NCI-H2227 (cell line): ENCODE measurements around the gene SLC25A26.
"Not testable (repeated sequence)": the region's sequence is repeated elsewhere in the genome, so short reads cannot be mapped to it uniquely, and the experiment has no call there.

Experiments used
- DNase-seq: peaks from one replicate; lab custom pipeline; 2025; ENCODE audit not compliant: unreplicated experiment; lab: John Stamatoyannopoulos, UW

Gene SLC25A26

DNA sequence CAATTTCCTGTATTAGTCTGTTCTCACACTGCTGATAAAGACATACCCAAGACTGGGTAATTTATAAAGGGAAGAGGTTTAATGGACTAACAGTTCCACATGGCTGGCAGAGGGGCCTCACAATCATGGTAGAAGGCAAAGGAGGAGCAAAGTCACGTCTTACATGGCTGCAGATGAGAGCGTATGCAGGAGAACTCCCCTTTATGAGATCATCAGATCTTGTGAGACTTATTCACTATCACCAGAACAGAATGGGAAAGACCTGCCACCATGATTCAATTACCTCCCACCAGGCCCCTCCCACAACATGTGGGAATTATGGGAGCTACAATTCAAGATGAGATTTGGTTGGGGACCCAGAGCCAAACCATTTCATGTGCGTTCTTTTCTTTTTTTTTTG is 5.3 kb downstream of the SLC25A26 start:
- not testable (repeated sequence) for DNase-seq

DNA sequence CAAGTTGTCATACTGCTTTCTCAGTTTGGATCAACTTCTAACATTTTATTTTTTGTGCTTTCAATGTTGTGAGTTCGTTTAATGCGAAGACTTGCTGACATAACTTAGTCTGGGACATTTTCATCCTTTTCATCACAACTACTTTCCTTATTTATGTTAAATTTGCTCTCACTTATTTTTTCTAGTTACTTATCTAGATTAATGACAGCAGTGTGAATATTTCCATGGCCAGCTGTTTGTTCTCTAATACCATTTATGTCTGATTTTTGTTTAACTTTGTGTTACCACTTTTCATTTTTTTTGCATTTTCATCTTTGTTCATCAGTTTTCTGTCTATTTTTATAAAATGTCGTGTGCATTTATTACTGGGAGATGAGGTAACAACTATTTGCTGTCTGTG is 6.2 kb downstream of the SLC25A26 start:
- no peak for DNase-seq

DNA sequence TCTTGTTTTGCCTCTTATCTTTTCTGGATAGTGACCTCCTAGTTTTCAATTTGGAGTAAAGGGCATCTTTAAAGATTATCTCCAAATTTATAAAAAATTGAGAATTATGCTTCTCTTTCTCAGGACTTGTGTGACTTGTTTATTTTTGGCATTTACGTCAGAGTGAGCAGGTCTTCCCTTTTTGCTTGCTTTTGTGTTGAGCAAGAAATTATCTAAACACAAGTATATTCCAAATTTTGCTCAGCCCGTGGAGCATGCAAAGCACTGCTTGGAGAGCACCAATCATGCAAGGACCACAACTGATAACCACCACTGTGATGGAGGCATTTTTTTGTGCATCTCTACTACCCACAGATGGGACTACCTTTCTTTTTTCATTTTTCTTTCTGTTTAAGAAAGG is 7.1 kb downstream of the SLC25A26 start:
- DNase-seq = no peak

DNA sequence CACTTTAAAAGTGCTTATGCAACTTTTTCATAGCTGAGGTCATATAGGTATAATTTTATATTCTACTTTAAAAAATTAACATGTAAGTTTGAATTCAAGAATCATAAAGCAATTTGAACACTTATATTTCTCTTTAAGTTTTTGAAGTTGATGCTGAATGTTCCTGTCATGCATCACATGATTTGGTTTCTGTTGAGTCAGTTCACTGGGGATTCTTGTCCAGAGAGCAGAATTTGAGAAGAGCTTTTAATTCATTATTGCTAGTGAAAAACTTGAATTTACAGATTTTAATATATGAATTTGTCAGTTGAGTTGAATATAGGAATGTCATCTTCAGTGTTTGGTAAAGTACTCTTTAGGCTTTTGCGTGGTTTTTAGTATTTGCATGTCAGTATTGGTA is 7.9 kb downstream of the SLC25A26 start:
- DNase-seq = no peak

DNA sequence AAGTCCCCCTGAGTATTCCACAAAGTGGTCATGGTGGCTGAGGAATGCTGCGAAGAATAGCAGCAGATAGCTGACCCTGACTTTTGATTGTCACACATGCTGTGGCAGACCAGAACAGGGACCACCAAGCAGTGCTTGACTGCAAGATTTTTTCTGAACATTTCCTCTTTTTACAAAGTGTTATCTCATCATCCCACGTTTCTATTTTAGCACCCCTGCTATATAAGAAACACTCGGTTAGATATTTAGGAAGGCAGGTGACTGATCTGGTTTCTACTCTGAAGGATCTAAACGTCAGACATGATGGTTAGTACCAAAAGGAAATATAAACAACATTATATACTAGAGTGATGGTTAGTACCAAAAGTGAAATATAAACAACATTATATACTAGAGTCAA is 9.1 kb downstream of the SLC25A26 start:
- no peak for DNase-seq

DNA sequence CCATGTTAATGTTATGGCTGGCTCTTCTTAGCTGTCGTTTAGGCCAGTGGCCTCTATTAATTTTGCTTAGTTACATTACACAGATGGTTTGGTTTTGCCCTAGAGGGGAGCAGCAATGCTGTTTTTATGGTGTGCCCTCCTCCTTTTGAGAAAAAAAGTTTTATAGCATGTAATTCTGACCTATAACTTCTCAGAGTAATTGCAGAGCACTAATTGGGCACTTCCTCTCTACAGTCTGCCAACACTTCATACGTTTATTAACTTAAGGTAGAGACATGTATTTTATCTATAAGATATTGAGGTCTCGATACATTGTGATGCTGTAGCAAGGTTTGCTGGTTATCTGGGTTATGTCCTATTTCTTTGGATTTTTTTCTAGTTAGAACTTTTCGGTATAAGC is 12.2 kb downstream of the SLC25A26 start:
- DNase-seq = no peak

DNA sequence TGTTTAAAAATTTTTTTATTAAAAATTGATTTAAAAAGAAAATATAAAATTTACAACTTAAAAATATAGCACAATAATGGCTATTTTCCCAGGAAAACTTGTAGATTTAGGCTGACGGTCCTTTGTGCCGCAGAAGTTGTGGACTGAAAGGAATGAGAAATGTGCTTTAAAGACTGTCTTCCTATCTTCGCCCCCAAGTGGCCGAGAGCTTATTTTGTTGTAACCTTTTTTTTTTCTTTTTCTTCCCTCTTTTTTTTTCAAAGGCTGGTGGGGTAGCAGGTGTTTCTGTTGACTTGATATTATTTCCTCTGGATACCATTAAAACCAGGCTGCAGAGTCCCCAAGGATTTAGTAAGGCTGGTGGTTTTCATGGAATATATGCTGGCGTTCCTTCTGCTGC is 15.5 kb downstream of the SLC25A26 start:
- DNase-seq = peak; percentile 36

DNA sequence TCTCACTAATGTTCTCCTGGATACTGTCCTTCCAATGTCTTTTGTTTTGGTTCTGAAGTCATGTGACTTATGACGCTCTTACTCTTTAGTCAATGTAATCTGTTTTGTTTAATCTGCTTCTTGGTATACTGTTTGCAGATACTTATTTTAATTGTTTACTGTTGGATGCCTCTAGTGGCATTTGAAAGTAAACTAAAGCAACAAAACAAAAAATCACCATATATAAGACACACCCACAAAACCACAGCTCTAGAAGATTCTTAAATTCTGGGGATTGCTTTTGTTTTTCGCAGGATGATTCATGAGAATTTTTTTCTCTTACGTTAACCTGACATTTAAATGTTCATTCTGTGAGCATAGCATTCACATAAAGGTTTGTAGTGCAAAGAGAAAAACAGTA is 16.8 kb downstream of the SLC25A26 start:
- no peak for DNase-seq

DNA sequence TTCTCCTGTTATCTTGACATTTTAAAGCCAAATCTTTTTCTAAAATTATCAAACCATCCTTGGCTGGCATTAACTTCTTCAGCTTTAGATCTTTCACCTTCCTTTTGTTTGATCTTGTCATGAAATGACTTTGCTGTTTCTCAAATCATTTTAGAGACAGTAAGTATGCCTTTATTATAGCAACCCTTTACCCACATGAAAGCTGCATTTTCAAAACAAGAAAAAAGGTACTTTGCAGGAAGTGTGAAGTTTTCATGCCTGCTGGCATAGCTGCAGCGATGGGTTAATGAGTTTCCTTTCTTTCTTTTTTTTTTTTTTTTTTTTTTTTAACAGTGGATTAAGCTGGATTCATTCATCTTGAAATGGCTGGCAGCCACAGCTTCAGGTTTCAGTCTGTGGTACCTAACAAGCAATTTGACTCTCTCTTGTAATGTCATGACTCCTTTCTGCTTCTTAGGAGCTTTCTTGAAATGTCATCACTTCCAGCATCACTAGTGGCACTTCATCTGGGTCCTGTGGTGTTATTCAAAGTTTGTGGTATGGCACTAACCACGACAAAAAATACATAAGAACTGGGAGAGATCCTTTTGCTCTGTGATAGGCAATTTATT is 18.8 kb downstream of the SLC25A26 start:
- no peak for DNase-seq

DNA sequence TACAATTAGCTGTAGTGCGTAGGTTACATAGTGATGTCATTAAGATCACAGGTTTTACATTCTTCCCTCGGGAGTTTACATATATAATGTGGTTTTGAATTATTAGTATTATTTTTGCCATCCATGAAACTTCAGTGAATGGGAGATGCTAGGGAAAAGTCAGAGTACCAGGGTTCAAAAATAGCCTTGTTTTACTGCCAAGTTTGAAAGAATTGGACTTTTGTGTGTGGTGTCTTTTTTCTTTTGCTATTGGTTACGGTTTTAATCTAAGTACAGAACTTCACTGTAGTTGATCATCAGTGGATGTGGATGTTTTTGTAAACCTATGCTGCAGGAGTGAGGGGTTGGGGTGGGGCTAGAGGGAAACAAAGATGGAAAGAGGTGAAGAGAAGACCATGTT is 20.7 kb downstream of the SLC25A26 start:
- no peak for DNase-seq

DNA sequence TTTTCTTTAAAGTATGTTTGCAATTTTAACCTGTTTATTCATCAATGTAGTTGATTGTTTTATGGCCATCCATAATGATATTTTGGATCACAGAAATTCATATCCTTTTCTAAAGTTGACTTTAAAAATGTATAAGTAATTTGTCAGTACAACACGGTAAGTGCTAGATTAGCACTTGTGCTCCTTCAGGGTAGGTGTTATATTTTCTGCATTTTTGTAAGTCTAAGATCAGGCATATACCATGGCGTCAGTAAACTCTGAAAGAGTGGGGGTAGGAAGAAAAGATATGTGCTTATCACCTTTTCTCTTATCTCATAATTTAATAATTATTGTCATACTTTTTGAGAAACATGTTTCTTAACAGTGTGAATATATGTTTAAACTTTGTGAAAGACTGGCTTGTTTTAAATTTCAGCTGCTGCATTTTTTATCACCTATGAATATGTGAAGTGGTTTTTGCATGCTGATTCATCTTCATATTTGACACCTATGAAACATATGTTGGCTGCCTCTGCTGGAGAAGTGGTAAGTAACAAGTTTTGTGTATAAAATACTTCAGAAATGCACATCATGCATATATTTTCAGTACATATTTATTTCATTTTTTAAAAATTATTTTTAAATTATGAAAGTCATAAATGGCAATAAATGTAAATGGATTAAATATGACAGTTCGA is 22.1 kb downstream of the SLC25A26 start:
- no peak for DNase-seq

DNA sequence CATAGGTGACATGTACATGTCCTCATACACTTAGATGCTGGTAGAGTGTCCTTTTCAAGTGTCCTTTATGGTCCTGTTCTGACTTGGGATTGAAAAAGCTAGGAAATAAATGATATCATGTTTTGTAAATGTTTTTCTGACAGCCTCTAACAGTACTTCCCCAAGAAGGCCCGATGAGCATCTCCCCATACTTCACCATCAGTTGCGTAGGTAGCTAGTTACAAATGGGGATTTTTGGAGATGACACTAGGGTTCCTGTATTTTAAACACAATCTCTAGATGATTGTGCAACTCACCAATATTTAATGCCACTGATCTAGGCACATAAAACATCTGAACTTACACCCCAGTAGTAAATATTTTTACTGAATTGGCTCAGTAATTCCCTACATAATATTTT is 27.8 kb downstream of the SLC25A26 start:
- DNase-seq = no peak

DNA sequence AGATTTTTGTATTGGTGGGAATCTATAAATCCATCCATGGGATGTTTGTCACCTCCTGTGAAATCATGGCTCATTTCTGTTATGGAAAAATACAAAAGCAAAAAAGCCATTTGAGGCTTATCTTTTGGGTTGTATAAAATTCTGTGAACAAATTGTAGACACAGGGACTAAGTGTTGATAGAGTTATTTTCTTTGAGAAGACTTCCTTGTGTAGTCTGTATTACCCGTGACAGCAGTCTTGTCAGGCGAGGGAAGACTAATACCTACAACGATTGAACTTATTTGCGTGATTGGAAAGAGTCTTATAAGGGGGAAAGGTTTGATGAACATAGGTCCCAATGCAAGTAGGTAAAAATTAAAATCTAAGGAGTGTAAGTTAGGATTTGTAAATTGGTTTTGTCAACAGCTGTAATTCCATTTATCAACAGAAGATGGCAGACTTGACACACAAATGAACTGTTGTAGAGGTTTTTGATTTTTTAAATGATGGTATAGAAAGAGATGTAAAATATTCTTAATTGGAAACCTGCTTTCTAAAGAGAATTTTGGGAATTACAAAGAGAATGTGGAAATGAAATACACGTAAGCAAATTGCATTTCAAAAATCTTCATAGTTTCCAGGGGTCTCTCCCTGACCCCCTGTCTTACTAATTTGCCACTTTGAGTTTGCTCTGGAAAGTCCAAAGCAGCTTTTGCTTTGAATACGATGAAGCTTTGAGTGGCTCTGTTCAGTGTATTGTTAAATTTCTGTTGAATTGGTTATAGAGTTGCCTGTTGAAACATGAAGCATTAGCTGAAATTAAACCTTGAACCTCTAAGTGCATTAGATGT is 33.2 kb downstream of the SLC25A26 start:
- peak; percentile 38 for DNase-seq

DNA sequence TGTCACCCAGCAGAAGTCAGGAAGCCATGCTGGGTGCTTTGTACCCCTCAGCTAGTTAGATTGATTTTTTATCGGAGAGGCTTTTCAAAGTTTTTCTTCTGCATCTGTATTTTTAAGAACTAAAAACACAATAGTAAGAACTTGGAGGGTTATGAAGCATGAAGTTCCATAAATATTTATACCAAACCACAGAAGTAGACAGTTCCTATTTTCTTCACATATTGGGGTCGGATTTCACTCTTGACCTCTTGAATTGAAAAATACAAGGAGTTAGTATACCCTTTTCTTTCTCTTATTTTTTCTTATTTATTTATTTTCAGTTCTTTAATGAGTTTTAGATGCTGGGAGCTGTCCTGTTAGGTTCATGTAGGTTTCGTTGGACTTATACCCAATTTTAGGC is 35.1 kb downstream of the SLC25A26 start:
- no peak for DNase-seq

DNA sequence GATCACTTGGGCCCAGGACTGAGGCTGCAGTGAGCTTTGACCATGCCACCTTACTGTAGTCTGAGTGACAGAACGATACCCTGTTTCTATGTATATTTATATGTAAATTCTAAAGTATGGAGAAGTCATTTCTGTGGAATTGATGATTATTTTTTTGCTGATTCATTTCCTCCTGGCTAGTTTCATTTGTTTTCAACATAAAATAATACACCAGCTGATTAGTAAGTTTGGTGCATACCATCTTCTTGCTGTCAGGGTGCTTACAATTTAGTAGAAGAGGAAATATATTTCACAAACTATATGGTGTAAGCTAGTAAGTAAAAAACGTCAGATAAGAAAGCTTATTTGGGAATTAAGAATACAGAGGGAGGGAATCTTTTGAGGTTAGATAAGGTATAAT is 36.0 kb downstream of the SLC25A26 start:
- no peak for DNase-seq

DNA sequence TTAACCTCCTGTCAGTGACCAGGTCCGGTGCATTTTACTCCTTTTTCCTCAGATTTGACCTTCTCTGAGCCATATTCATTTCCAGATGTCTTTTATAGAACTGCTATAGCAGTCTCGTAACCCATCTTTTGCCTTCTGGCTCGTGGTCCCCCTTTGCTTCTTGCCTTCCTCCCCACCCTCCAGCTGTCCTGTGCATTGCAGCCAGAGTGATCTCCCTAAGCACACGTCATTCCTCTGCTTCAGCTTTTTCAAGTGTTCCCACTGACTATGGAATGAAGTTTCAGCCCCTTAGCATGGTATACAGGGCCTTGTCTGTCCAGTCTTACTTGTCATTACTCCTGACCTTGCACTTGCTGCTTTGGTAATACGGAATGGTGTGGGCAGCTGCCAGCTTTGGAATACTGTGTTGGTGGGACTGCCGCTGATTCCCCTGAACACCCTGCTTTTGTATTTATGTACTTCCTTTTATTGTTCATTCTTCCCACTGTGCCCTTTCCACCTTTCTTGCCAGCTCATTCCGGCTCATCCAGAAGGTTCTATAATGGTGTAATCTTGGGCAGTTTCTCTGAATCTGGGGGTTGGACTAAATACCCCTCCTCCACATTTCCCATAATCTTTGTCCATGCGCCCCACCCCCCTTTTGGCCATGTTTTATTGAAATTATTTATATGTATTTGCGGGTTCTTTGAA is 38.9 kb downstream of the SLC25A26 start:
- no peak for DNase-seq

DNA sequence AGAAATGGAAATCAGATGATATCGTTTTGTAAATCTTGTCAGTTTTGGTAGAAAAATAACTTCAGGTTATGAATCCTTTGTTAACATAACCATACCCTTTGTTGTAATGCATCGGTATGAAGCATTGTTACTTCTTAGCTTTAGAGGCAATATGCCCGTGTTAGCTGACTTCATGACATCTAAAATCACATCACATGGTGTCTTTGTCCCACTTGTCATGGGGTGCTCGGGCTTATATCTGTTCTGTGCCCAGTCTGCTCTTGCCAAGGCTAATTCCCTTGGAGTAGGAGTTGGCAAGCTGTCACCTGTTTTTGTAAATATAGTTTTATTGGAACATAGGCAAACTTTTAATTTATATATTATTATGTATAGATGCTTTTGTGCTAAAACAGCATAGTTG is 39.6 kb downstream of the SLC25A26 start:
- no peak for DNase-seq

DNA sequence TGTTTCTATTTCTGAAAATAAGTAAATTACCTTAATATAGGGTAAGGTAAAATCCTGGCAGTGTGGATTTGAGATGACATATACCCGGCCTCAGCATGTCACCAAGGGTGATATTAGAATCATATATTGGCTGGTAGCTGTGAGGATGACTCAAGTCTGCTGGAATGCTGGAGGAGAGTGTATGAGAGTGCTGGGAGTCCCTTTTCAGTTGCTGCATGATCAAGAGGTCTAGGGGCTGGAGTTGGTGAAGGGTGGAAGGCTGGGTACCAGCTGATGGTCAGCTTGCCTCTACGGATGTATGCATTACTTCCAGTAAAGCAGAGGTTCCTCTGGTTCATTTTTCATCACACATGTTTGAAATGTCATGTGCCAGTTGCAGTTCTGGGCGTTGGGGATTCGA is 40.6 kb downstream of the SLC25A26 start:
- no peak for DNase-seq

DNA sequence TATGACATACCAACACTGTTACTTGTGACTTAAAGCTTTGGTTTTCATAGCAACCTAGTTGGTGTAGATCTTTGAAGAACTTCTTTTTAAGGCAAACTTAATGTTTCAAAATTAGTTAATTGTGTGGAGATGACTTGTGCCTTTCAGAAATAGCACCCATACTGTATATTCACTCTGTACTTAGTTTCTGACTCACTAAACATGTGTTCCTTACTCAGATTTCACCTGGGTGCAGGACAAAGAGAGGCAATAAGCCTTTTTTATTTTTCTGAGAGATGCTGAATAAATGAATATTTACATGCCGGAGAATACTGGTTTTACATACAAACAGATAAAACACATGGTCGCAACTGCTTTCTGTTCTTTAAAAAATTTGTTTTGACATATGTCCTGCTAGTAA is 44.8 kb downstream of the SLC25A26 start:
- no peak for DNase-seq

DNA sequence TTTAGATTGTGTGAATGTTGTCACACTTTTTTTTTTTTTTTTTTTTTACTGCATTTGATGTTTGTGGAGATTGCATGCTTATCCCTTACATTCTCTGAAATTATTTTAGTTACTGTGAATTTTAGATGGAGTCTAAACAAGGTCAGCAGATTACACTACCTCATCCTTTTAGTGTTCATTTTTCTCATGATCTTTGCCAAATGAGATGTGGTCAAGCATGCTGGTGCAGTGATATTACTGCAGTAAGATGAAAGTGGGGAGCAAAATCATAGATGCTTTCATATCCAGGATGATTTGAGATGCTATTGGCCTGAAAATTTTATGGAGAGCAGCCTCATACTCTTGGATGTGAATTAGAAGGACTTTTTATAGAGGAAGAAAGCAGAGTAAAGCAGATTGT is 45.8 kb downstream of the SLC25A26 start:
- no peak for DNase-seq

DNA sequence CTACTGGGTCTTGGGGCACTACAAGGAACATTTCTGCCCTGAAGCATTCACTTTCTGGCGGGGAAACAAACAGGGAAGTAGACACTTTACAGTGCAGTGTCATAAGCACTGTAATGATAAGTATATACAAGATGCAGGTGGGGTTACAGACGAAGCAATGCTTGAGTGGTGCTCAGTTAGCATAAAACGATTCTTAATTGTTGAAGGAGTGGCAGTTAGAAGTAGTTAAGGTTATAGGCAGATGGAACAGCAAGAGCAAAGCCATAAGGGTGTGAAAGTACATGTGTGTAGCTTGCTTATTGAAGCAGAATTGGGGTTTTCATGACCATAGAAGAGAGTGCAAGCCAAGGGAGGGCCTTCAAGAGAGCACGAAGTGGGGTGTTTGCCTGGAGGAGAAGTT is 46.2 kb downstream of the SLC25A26 start:
- no peak for DNase-seq

DNA sequence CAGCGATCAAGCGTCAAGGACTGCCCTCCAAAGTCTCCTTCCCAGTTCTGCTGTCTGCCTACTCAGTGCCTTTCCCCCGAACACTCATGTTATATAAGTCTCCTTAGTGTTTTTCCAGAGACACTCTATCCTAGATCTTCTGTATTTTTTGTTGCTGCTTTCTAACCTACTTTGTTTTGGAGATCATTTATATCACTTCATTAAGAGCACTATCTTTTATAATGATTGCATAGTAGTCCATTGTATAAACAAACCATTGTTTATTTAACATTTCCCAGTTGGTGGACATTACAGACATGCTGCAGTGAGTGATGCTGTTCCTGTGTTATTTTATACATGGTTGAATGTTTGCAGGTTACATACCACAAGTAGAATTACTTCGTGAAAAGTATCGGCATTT is 47.1 kb downstream of the SLC25A26 start:
- no peak for DNase-seq
